ENCODE measurements around the gene F2RL2.

- TF ChIP-seq CTCF (IDR thresholded peaks at IDR 0.05; ENCODE audit: insufficient read depth, low read depth, low read length): no peak
- no peak for TF ChIP-seq EZH2 (IDR thresholded peaks at IDR 0.05; ENCODE audit: insufficient read depth, low read length)
These were observed 47.3 kb upstream of the F2RL2 start for GRCh38 chr5:76670508-76670907.
